ENCODE results near the gene THTPA.
"Not testable (repeated sequence)": the region's sequence is repeated elsewhere in the genome, so short reads cannot be mapped to it uniquely, and the experiment has no call there.

THTPA gene

DNA sequence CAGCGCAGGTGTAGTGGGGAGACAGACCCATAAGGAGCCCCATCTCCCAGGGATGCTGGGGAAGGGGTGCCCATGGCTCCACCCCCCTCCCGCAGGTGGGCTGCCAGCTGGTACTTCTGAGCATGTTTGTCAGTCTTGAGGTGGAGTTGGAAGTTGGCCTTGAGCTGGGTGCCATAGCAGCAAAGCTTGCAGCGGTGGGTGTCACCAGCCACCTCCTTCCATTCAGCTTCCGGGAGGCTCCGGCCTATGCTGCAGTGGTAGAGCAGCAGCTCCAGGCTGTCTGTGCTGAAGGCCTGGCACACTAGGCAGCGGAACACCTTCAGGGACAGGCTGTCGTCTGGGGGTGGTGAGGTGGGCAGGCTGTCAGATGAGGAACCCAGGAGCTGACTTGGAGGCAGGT is 23.4 kb upstream of the THTPA start:
- in situ Hi-C loops (cut with HindIII; ENCODE audit: low sequenced_read_pairs): loop anchor here (5.0 kb wide), 1 partner anchor 85 kb away; no protein-coding TSS in a partner anchor

DNA sequence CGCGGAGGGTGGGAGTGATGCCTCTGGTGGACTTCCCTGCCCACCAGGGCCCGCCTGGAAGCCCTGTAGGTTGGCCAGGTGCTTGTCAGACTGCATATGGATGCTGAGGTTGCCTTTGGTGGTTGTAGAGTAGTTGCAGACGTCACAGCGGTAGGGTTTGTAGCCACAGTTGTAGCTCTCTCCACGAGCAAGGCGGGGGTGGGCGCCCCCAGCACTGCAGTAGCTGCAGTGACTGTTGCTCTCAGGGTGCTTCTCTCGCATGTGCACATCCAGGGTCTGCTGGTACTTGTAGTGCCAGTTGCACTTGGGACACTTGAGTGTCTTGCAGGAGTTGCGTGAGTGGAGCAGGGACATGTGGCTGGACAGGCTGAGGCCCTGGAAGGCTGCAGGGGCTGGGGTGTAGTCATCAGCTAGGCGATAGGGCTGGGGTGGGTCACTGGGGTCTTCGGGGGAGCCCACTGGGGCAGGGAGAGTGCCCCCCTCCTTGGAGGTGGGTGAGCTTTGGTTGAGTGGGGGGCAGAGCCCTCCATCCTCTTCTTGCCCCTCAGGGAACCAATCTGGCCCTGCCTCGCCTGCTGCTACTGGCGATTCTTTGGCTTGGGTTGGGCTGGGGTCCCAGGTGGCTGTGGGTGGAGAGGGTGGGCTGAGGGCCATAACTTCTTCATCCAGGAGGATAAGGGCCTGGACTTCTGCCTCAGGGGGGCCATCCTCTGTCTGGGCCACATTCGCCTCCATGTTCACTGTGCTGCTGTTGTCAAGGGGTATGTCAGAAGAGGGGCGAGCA is 22.2 kb upstream of the THTPA start:
- in situ Hi-C loops (cut with HindIII; ENCODE audit: low sequenced_read_pairs): loop anchor here (5.0 kb wide), 1 partner anchor 87 kb away; no protein-coding TSS in a partner anchor

DNA sequence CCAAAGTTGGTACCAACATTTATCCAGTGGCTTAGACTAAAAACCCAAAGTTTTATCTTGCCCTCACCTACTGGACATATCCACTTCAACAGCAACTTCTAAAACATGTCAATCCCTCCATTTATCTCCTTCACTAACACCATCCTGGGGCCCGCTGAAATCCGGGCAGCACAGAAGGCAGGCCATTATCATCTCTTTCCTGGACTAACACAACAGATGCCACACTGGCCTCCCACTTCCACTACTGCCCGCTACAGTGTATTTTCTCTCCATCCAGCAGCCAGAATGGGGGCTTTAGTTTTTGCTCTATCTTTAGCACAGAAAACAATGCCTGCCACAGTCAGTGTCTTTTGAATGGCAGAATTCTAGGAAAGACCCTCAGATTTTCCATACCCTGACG is 20.1 kb upstream of the THTPA start:
- in situ Hi-C loops (cut with HindIII; ENCODE audit: low sequenced_read_pairs): no loop called here

DNA sequence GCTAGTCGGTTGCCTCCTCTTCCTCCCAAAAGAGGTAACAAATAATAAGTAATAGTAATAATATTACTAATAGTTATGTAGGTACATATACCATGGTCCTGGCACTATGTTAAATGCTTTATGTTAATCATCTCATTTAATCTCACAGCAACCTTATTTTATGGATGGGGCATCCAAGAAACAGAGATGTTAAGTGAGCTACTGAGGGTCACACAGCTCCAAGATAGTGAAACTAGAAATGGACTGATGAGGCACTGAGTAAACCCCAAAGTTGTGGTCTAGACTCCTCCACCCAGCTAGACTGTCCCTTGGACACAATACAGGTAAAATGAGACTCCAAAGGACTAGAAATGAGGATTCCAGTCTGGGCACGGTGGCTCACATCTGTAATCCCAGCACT is 19.6 kb upstream of the THTPA start:
- in situ Hi-C loops (cut with HindIII; ENCODE audit: low sequenced_read_pairs): no loop called here

DNA sequence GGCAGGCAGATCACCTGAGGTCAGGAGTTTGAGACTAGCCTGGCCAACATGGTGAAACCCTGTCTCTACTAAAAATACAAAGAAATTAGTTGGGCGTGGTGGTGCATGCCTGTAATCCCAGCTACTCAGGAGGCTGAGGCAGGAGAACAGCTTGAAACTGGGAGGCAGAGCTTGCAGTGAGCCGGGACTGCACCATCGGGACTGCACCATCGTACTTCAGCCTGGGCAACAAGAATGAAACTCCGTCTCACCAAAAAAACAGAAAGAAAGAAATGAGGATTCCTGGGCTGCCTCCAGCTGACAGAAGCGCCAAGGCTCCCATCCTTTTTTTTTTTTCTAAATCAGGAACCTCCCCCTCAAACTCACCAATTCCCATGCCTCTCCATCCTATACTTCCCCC is 19.2 kb upstream of the THTPA start:
- in situ Hi-C loops (cut with HindIII; ENCODE audit: low sequenced_read_pairs): not testable (repeated sequence)

DNA sequence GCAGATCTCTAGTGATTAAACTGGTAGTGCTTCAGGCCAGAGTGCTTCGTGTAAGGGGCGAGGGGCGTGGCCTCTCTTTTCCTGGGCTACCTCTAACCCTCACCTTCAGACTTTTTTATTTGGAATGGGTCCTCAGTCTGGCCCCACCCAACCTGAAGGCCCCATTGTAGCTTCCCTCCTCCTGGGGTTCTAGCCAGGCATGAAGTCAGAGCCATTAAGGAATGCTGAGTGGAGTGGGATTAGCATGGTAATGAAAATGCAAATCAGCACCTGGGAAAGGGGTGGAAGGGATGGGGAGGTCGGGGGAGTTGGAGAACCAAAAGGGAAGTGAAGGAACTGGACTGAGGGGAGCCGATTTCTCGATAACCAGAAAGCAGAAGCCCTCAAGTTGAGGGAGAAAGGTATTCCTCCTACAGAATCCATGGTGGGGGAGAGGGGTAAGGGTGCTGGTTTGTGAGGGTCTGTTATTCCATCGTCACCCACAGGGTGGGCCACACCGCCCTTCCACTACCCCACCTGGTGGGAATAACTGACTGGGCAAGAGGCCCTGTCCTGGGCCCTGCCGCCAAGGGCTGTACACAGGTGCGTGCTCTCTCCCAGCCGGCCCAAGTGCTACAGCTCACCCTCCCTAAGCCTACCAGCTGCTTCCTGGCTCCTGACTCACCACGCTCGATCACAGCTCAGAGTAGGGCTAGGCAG is 18.6 kb upstream of the THTPA start:
- in situ Hi-C loops (cut with HindIII; ENCODE audit: low sequenced_read_pairs): no loop called here

DNA sequence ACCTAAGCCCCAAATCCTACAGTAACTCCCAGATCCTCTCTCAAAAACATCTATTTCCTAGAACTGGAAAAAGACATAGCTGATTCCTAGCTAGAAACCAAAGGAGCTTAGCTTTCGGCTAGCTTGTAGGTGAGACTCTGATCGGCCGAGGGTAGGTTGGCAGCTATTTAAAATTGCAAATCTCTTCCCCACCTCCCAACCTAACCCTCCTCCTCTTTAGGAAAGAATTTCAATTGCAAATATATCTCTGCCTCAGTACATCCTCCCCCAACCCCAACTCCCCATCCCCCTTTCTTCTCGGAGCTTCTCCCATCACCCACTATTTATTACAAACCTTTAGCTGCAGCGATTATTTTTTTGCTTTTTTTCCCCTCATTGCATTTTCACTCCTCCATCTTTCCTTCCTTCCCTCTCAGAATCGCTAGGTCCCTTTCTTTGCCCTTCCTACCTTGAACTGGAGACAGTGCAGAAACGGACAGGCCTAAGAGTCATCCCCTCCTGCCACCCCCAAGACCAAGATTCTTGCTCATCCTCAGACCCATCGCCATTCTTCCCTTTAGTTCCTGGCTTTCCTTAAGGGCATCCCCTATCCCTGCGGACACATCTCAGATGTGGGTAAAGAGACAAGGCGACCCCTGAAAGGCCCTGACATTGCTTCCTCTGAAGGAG is 17.9 kb upstream of the THTPA start:
- in situ Hi-C loops (cut with HindIII; ENCODE audit: low sequenced_read_pairs): no loop called here

DNA sequence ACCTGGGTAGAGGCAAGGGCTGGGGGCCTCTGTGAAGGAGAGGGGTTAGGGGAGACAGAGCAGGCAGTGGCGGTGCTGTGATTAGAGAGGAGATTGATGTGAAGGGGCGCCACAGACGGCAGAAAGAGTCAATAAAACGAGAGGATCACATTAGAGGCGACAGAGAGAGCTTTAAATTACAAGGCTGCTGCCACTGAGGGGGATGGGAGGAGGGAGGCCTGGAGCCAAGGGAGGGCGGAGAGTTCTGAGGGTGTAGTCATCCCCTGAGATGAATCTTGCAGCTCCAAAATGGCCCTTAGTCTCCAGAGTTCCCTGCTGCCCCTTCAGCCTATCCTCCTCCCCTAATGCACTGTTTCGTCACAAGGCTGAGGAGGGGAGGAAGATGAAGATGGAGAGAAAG is 17.3 kb upstream of the THTPA start:
- in situ Hi-C loops (cut with HindIII; ENCODE audit: low sequenced_read_pairs): no loop called here

DNA sequence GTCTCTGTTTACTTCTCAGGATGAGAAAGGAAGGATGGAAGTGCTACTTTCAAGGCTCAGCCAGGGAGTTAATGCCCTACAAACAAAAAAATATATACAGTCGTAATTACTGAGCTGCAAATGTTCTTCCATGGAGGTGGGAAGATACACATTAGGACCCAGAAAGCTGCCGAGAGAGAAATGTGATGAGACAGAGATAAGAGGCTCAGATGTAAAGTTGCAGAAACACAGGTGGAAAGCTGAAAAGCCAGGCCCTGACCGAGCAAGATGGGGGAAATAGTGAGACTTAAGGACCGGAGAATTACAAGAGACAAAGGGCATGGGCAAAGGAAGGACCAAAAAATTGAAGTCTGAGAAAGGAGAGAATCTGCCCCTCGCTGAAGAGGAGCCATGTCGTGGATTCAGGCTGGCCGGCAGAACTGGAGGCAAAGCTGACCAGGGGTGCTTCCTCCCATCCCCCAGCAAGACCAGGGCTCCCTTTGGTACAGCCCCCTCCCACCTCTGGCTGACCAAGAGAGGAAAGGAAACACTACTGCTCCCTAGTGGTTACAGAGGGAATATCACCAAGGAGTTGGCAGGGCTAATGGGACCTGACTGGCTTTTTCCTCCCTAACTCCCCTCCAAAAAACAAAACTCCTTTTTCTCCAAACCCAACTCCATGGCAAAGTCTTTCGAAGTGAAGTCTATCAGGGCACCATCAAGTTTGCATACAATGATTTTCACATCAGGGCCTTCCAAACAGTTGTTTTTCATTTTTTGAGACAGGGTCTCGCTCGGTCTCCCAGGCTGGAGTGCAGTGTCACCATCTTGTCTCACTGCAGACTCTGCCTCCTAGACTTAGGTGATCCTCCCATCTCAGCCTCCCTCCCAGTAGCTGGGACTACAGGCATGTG is 16.6 kb upstream of the THTPA start:
- in situ Hi-C loops (cut with HindIII; ENCODE audit: low sequenced_read_pairs): no loop called here

DNA sequence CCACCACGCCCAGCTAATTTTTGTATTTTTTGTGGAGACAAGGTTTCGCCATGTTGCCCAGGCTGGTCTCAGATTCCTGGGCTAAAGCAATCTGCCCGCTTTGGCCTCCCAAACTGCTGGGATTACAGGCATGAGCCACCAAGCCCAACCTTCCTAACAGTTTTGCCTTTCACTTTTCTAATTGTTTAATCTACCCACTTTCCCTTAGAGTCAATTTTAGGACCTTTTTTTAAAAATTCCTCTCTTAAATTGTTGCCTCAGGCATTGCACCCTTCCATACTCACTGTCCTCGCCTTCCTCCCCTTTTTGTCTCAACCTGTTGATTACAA is 16.0 kb upstream of the THTPA start:
- in situ Hi-C loops (cut with HindIII; ENCODE audit: low sequenced_read_pairs): no loop called here

DNA sequence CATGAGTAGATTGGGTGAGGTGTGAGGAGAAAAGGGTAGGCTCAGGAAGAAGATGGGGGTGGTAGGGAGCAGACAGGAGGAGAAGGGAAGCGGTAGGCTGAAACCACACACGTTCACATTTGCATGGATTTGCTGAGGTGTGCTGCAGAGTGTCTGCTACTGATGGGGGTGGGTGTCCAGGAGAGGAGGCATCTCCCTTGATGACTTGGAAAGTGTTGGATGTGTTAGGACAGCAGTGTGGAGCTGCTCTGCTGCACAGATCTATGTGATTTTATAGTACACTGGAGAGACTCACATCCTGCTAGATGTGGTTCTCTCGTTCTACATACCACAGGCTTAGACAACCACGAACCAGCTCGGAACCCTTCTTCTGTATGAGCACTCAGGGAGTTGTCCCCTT is 13.8 kb upstream of the THTPA start:
- in situ Hi-C loops (cut with HindIII; ENCODE audit: low sequenced_read_pairs): no loop called here

DNA sequence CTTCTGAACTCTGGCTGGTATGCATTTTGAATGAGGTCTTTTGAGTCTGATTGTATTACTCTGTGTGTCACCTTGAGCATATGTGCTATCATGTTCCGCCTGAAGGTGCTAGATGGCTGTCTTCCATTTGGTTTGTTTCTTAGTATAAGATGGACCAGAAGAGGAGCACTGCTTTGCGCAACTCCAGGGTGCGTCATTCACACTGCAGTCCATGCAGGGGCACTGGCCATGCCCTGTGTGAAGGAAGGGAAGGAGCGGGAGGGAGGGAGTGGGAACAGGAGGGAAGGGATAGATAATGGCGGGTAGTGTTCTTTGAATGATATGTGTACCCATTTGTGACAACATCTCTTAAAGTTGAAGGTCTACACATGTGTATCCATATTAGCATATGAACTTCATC is 12.7 kb upstream of the THTPA start:
- in situ Hi-C loops (cut with HindIII; ENCODE audit: low sequenced_read_pairs): no loop called here

DNA sequence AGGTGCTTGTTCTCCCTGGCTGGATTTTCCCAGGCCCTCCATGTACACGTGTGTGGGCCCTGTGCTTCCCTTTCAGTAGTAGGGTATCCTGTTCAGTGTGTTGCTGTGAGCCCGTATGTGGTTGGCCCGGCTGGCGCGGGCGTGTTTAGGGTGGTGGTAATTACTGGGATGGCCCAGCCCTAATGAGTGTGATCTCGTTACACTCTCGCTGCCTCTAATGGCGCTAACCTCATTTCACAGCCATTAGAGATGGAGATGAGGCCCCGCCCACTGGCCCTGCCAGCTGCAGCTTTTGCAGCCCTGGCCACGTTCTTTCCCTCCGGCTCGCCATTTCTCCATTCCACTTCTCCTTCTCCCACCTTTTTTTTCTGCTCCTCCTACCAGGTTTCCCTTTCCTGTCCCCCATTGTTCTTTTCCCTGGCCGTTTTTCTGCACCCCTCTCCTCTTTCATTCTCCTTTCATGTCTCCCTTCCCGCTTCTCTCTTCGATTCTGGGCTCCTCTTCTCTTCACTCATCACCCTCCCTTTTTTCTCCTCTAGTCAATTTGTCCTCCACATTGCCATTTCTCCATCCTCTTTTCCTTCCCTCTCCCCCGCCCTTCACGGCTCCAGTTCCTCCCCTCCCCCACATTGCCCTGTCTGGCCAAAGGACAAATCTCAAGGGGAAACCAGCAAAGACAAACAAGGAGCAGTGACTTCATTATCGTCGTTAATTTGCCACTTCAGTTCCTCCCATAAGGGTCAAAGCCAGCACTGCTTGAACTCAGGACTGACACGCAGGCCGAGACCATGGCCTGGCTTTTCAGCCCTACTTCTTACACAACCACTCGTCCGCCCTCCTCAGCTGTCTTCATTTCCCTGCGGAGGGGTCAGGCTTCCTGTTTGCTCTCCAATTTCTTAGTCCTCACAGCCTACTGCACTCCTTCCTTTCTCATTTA is 11.3 kb upstream of the THTPA start:
- in situ Hi-C loops (cut with HindIII; ENCODE audit: low sequenced_read_pairs): no loop called here

DNA sequence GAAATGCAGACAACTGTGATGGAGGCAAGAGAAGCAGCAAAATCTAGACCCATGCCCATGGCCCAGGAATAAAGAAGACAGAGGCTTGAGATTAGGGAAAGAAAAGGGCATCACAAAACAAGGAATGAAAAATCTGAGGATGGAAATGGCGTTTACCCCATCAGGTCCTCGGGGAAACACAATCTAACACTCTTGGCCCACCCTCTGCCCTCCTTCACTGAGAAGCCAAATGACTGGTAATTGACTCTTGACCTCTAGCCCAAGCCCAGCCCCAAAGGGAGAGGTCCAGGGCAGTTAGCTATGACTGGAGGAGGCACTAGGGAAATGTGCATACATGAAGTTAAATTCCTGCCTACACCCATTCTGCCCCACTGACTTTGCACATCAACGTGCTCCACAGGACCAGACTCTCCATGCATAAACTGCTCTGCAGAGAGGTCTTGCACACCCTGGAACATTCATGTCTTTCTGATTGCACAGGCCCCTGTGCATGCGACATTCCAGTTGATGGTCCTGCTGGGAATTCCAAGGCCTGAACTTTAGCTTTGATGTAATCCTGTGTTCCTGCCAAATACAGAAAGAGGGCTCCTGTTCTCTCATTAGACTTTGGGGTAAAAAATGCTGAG is 10.2 kb upstream of the THTPA start:
- in situ Hi-C loops (cut with HindIII; ENCODE audit: low sequenced_read_pairs): no loop called here

DNA sequence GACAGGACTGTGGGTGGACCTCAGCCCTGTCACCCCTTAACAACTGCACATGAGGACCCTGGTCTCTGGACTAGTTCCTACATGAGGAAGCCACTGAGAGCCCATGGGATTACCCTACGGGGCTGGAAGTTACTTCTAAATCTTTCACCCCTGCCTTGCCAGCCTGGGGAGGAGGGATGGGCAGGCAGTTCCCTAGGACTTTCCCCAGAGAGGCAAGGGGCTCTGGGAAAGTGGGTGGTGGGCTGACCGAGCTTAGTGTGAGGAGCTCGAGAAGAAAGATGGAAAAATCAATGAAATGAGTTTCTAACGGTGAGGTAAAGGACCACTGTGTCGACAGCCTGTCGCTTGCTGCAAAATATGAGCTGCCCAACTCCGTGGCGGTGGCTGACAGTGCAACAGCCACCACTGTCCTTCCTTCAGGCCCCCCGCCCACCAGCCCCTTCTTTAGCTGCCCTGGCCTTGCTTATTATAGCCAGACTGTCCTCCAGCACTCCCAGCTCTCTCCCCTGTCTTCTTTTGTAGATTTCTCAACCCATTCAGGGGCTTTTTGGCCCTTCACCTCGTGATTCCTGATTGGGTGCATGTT is 9.5 kb upstream of the THTPA start:
- in situ Hi-C loops (cut with HindIII; ENCODE audit: low sequenced_read_pairs): no loop called here

DNA sequence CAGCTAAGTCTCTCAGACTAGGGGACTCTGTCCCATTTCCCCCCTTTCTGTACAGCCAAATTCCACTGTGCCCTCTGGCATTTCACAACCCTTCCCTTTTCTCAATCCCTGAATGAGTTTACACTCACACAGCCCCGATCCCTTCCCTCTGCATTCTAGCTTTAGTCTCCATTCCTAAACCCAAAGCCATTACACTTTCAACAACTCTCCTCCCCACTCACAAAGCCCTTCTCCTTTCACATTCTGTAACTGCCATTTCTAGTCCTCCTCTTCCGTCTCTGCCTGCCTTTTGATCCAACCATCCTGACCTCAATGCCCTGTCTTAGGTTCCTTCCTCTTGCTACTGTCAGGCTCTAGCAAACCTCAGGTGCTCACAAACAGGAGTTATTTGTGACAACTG is 8.1 kb upstream of the THTPA start:
- in situ Hi-C loops (cut with HindIII; ENCODE audit: low sequenced_read_pairs): no loop called here

DNA sequence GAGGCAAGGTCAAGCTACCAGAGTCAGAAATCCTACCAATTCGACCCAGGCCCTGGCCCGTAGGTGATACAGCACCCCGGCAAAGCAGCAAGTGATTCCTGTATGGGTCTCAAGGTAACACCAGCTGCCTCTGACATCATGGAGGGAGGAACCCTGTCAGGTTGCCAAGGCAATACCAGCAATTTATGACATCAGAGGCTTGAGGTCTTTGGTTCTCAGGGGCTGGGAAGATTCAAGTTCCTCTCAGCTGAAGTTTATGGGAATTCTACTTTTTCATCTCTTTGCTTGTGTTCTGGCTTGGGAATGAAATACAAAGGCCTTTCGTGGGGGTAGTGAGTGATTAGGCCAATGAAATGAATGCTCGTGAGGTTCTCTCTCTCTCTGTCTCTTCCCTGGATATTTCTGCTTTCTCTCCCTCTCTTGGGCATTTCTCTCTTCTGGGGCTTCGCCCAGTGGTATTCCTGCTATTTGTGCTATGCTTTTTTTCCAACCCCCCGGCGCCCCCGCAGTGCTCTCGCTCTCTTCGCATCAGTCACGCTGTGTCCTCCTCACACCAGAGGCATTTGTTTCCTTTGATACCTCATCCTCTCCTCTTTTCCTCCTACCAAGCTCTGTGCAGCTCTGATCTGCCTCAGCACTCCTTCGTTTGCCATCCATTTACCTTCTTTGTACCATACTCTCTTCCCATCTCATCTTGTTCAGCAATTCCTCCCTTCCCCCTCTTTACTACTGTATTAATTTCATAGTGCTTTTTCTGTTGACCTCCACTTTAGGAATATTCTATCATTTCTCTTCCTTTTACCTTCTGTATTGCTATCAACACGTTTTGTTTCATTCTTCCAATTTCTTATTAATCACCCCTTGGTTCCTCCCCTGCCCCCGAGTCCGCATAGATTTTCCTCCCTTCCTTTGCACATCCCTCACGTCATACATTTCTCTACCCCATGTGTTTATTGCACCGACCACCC is 7.4 kb upstream of the THTPA start:
- in situ Hi-C loops (cut with HindIII; ENCODE audit: low sequenced_read_pairs): no loop called here

Data from DLD1 (cell line).